HG02884 (cell line): ENCODE measurements around the gene CDK5R2.

Experiments used
- ATAC-seq: cut with Tn5 transposase; IDR thresholded peaks from one replicate; pipeline ENCODE4 v1.9.1; 2021; ENCODE audit warnings: mild to moderate bottlenecking, moderate library complexity; ENCODE audit not compliant: unreplicated experiment

The CDK5R2 gene

GRCh38 chr2:218986148-218986761, 26.8 kb downstream of the CDK5R2 start:
- no peak for ATAC-seq

DNA sequence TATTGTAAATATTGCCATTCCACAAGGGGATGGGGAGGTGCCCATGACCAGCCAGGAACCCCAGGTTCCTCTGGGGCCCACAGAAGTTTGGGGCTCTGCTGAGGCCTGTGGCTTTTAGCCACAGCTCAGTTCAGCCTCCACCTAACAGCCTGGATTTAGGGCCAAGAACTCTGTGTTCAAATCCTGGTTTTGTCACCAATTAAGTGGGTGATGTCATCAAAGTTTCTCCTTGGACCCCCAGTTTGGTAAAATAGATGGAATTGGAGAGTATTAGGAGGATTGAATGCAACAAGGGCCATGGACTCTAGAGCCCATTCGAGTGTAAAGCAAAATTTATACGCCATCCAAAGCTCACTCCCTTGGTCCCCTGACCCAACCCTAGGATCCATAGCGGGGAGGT, 28.7 kb downstream of the CDK5R2 start:
- no peak for ATAC-seq

- no peak for ATAC-seq
These were observed 29.2 kb downstream of the CDK5R2 start for GRCh38 chr2:218988650-218989049.

DNA sequence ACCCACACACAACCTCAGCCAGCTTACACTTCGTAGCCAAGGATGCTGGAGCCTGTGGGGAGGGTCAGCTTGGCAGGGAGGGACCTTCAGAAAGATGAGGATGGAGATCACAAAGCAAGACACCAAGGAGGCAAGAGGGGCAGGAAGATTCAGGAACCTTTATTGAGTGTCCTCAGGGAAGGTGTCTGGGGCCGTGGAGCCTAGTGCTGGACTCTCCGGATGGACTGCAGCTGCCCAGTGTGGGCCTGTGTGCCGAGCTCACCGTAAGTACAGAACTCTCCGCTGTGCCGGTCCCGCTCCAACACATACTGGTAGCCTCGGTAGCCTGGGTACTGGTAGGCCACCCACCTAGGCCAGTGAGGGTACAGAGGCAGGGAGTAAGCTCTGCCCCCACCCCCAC, 30.6 kb downstream of the CDK5R2 start:
- ATAC-seq: no peak

DNA sequence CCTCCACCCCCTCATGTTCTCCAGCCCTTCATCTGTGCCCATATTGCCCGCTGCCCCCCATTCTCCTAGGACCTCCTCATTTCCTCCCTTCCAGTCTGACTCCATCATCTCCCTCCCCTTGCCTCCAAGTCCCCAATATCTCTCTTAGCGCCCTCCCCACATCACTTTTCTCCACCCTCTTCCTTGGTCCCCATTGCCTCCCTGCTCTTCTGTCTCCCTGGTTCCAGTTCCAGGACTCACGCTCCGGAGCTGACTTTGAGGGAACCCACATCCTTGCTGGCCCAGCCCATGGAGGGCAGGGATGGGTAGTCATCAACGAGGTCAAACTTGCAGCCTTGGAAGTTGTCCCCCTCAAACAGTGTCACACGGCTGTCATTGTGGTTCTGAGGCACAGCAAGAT, 31.1 kb downstream of the CDK5R2 start:
- no peak for ATAC-seq

DNA sequence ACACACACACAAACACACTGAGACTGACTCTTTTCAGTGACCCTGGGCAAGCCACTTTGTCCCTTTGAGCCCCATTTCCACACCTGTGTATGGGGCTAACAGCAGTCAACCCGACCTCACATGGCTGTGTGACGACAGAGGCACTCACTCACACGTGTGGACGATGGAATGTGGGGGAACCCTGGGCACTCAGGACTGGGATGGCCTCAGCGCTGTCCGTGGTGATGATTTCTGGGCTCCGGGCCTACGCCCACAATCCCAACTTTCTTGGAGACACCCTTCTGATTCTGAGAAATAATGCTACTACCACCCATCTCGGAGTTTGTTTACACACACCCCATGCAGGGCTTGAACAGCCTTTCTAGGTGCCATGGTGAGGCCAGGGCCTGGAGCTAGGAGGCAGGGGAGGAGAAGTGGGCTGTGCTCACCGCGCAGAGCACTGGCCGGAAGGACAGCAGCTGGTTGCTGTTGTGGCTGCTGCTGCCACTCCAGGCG, 32.3 kb downstream of the CDK5R2 start:
- ATAC-seq: no peak

DNA sequence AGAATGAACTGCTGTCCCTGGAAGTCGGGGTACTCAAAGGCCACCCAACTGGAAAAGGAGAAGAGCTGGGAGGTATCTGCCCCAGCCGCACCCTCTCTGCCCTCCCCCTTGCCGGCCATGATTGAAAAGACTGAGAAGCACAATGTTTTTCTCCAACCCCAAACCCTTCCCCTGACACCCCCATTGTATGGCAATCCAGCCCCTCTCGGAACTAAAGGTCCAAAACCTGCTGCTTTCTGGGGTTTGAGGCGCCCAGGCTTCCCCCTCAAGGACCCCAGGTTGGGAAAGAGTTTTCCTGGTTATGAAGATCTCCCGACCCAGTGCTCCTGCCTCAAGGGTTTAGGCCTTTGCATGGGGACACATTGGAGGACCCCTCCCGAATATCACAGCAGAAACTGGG, 32.7 kb downstream of the CDK5R2 start:
- no peak for ATAC-seq

DNA sequence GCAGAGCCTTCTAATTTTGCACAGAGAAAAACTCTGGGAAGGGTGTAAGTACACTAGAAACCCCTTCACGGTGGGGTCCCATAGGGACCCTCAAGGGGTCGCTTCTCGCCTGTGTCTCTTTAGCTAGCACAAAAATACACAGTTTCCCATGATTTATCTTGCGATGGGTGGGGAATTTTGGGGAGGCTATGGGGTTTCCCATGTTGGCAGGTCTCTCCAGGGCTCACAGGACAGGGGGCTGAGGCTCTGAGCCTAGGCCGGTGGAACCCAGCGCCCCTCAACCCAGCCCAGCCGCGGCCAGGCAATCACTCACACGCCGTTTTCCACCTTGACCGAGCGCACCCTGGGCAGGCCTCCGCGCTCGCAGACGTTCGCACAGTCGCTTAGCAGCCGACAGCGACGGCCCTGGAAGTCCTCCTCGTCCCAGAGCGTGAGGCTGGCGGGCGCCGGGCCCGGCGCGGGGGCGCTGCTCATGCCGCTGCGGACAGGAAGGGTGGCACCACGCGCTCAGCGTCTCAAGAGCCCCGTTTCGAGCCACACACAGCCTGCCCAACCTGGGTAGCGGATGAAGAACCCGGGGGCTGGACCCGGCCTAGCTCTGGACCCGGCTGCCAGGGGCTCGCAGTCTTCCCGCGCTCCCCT, 33.4 kb downstream of the CDK5R2 start:
- no peak for ATAC-seq

DNA sequence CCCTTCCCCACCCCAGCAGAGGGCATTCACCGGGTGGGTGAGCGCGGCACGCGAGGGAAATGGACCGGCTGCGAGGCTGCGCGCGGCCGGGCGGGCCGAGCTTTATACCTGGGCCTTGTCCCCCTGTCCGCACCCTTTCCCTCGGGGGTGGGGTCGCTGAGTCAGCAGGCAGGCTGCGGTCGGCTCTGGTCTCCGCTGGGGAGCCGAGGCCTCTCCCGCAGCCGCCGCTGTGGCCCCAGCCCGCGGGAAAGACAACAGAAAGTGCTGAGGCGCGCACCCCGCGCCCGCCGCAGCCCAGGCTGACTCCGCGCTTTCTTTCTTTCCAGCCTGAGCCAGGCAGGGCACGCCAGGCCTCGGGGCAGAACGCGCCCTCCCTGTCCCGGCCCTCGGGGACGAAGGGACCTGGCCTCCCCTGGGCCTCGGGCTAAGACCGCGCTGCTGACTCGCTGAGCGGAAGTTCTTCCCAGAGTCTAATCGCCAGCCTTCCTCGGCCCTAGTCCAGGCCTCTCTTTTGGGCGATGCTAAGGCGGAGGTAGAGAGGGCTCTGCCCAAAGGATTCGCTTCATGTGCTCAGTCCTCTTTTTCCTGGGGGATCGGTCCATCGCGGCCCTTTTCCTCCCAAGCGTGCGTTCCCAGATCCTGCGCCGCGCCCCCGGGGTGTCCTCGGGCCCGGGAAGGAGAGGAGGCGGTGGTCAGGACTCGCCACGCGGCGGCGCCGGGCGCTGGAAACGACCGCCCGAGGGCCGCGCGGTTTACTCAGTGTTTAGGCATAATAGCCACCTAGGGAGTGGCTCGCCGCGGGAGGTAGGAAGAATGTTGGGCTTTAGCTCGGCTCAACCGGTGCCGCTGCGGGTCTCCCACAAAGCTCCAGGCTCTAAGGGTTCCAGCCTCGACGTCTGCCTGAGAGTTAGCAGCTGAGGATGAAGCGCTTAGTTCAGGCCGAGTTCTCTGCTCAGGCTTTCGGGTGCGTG, 34.2 kb downstream of the CDK5R2 start, which contains the start of gene CRYBA2:
TSS of gene CRYBA2 (minus strand) at position 78 of the 971 bp plus-strand sequence. CDS start 246 bp downstream, outside the sequence.
- no peak for ATAC-seq

DNA sequence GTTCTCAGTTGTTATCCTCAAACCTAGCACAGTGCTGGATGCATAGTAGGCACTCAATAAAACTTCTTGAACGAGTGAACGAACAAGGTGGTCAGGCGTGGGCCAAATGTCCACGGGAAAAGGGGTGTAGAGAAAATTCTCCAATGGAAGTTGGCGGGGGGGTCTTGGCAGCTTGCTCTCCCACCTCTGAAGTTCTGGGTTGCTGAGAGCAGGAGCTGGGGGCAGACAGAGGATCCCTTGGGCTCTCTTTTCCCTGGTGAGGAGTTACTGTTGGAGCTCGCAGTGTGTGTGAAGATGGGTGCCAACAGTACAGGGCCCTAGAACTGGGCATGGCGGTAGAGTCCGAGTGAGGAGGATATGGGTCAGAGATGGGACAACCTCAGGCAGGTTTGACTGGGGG, 36.1 kb downstream of the CDK5R2 start:
- no peak for ATAC-seq

DNA sequence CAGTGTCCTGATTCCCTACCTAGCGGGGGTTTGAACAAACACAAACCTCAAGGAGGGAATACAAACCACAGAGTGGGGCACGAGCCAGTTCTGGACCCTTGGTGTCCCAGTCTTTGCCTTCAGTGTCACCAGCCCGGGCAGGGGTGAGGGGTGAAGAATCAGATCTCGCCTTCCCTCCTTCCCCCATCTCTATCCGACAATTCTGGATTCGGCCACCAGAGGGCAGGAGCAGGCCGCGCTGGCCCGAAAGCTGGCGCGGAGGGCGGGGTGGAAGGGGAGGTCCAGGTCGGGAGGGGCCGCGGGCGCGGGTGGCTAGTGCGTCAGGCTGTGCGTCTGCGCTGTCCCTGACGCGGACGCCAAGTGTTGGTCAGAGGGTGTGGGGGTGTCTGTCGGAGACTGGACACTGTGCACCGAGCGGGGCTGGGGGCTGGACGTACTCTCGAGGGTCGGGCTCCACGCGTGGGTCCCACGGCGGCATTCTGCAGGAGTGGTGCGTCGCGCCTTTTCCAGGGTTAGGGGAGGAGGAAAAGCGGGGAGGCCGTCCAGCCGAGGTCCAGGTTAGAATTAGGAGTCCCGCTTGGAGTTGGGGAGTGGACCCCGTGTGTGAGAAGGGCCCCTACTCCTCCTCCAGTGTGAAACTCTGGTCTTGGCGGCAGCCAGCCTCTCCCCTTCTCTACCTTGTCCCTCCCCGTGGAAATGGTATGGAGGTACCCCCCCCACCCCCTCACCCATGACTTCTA, 36.7 kb downstream of the CDK5R2 start:
- ATAC-seq: no peak

- ATAC-seq: no peak
These were observed 37.5 kb downstream of the CDK5R2 start for GRCh38 chr2:218996937-218997336.

DNA sequence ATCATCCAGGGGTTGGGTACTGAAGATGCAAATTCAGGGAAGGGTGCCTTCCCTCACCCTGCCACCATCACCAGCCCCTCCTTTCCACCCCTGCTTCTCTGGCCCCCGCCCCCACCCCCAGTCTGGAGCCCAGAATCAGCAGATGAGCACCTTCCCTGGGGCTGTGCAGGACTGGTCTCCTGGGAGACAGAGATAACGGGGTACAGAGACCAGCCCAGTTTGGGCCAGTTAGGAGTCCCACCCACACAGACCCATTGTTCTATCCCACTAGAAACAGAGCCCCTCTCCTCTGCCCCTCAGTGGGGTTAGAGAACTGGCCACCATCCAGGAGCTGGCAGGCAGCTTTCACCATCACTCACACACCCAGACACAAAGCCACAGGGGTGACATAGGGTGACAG, 38.3 kb downstream of the CDK5R2 start:
- no peak for ATAC-seq

GRCh38 chr2:218998414-218999002, 39.0 kb downstream of the CDK5R2 start:
- ATAC-seq: no peak

- ATAC-seq: no peak
These were observed 39.8 kb downstream of the CDK5R2 start for GRCh38 chr2:218999021-218999880.

GRCh38 chr2:218999881-219000568, 40.6 kb downstream of the CDK5R2 start:
- no peak for ATAC-seq

DNA sequence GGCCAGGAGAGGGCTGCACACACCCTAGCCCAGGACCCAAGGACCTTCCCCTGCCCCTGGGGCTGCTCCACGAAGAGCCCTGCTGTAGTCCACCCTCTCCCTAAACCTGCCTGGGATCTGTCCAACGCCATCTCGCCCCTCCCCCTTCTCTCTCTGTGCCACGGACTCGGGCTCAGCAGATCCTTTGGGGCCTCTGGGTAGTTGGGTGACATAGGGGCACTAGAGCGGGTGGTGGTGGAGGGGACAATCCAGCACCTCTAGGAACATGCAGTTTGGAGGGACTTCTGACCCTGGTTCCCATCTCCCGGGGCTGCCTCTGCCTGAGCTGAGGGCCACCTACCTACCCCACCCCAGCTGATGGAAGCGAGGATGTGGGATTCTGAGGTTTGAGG, 41.1 kb downstream of the CDK5R2 start:
- ATAC-seq: no peak

DNA sequence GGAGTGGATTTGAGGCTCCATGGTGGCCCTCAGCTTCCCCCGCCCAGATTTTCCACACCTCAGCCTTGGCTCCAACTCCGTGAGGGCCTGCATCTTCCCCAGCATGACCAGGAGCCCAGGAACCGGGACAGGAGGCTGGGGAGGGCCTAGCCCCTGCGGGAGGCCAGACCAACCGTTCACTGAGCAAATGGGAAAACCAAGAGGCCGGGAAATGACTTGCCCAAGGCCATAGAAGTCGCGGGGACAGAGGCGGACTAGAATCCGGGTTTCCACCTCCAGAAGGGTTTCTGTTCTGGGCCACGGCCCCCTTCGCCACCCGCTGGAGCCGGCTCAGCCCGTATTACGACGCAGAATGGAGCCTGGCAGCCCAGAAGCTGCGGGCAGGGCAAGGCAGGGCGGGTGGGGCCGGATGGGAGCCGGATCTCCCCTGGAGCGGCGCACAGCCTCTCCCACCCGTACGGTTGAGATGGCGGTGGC, 41.7 kb downstream of the CDK5R2 start:
- ATAC-seq: no peak
